ENCODE data around the gene VSTM4. TPM values are rescaled to one million over a fixed set of nuclear protein-coding genes. Genes with fewer than 3 reads are reported as not detected.

VSTM4 gene
- total RNA-seq, 3 donors from 2014 or later (not counting 1 experiment from before 2014, with no cell fraction given): 0.38 to 0.57 (median 0.45) TPM

DNA sequence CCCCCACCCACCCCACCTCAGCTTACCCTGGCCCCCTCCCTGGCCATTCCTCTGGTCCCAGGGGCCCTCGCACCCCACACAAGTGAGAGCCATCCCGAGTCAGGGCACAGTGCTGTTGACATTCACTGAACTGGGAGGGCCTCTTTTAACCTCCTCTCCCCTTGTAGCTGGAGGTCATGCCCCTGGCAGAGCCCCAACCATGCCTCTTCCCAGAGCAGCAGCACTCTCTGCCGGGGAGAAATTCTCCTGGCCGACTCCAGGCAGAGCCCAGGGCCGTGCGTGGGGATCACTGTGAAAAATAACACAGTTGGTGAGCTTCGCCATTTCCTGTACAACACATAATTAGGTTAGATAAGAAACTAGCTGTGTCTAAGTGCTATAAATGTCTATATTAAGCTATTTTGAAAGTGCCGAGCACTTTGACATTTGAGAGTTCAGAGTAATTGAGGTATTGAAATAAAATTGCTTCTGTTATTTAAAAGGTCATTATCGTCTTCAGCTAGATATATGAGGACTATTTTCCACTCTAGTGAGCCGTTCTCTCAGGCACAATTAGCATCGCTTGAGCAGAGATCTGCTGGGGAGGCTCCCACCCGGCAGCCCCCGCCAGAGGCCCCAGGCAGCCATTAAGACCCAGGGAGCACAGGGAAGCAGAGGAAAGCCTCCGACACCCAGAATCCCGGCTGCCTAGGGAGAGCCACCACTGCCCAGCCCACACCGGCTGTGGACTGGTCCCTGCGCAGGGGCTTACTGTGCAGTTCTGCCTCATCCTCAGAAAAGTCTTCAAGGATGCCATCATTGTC, 113.3 kb downstream of the VSTM4 start:
- no peaks in the 10 kb centered on the region for H3K9me3 ChIP-seq (ENCODE audit: control insufficient read depth, insufficient read depth, low read length)
- Mint-ChIP-seq H3K36me3 (no peaks in the 10 kb centered on the region), H3K4me3 (no peak overlapping the region), H3K27me3 (ENCODE audit: low read depth in 2 of 2) (peaks cover 0 to 3% of the 10 kb centered on the region in 2 donors), H3K9me3 (no peaks in the 10 kb centered on the region), H3K27ac (no peak overlapping the region), H3K4me1 (no peaks in the 10 kb centered on the region)
- no peaks in the 10 kb centered on the region for H3K36me3 ChIP-seq (ENCODE audit: control insufficient read depth, insufficient read depth, low read length)
- WGBS (ENCODE audit: insufficient coverage): 68% methylated on average over 16 of the region's 17 CpGs
- H3K4me3 ChIP-seq (ENCODE audit: low read length): no peak overlapping the region
- H3K27ac ChIP-seq (ENCODE audit: low read length): no peak overlapping the region
- H3K4me1 ChIP-seq (ENCODE audit: control insufficient read depth, insufficient read depth, low read length): no peaks in the 10 kb centered on the region
- TF ChIP-seq, protein P1, sequence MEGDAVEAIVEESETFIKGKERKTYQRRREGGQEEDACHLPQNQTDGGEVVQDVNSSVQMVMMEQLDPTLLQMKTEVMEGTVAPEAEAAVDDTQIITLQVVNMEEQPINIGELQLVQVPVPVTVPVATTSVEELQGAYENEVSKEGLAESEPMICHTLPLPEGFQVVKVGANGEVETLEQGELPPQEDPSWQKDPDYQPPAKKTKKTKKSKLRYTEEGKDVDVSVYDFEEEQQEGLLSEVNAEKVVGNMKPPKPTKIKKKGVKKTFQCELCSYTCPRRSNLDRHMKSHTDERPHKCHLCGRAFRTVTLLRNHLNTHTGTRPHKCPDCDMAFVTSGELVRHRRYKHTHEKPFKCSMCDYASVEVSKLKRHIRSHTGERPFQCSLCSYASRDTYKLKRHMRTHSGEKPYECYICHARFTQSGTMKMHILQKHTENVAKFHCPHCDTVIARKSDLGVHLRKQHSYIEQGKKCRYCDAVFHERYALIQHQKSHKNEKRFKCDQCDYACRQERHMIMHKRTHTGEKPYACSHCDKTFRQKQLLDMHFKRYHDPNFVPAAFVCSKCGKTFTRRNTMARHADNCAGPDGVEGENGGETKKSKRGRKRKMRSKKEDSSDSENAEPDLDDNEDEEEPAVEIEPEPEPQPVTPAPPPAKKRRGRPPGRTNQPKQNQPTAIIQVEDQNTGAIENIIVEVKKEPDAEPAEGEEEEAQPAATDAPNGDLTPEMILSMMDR (IDR thresholded peaks at IDR 0.05): no peak
- DNase-seq (no peak), ATAC-seq (no peak)
- intact Hi-C loops (cut with micrococcal nuclease): no loop called here
- H3K27me3 ChIP-seq (ENCODE audit: control insufficient read depth, insufficient read depth, low read length): no peaks in the 10 kb centered on the region

DNA sequence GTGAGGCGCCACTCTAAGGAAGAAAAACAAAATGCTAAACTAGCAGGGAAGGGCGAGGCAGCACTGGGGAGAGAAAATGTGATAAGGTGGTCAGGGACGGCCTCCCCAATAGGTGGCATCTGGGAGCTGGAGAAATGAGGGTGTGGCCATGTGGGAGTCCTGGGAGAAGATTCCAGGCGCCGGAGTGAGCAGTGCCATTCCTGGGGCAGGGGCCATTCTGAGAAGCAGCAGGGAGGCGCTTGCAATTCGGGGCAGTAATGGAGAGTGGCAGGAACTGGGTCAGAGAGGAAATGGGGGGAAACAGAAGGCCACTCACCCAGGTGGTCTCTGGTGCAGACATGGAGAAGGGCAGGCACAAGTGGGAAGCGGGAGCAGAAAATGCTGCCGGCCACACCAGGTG, 113.9 kb downstream of the VSTM4 start:
- H3K4me1 ChIP-seq (ENCODE audit: control insufficient read depth, insufficient read depth, low read length): no peaks in the 10 kb centered on the region
- no peak for DNase-seq
- no peaks in the 10 kb centered on the region for H3K27me3 ChIP-seq (ENCODE audit: control insufficient read depth, insufficient read depth, low read length)
- TF ChIP-seq, protein P1 (IDR thresholded peaks at IDR 0.05): no peak
- no peak overlapping the region for H3K4me3 ChIP-seq (ENCODE audit: low read length)
- H3K36me3 Mint-ChIP-seq: no peaks in the 10 kb centered on the region
- 92% methylated on average over 9 of the region's 9 CpGs for WGBS (ENCODE audit: insufficient coverage)
- H3K27ac Mint-ChIP-seq: no peak overlapping the region
- no peak overlapping the region for H3K4me3 Mint-ChIP-seq
- H3K27ac ChIP-seq (ENCODE audit: low read length): no peak overlapping the region
- ATAC-seq: no peak
- H3K9me3 Mint-ChIP-seq: no peaks in the 10 kb centered on the region
- intact Hi-C loops (cut with micrococcal nuclease): no loop called here
- H3K36me3 ChIP-seq (ENCODE audit: control insufficient read depth, insufficient read depth, low read length): no peaks in the 10 kb centered on the region
- no peaks in the 10 kb centered on the region for H3K9me3 ChIP-seq (ENCODE audit: control insufficient read depth, insufficient read depth, low read length)
- no peaks in the 10 kb centered on the region for H3K4me1 Mint-ChIP-seq
- H3K27me3 Mint-ChIP-seq (ENCODE audit: low read depth in 2 of 2): peaks cover 0 to 3% of the 10 kb centered on the region in 2 donors

- Mint-ChIP-seq H3K36me3 (no peaks in the 10 kb centered on the region), H3K4me3 (no peak overlapping the region)
Observed at GRCh38 chr10:49000437-49001398, 114.6 kb downstream of the VSTM4 start.

More at GRCh38 chr10:49000437-49001398, 114.6 kb downstream of the VSTM4 start:
- H3K4me3 ChIP-seq (ENCODE audit: low read length): no peak overlapping the region
- Mint-ChIP-seq H3K27me3 (ENCODE audit: low read depth in 2 of 2) (peaks cover 0 to 3% of the 10 kb centered on the region in 2 donors), H3K27ac (no peak overlapping the region), H3K4me1 (no peaks in the 10 kb centered on the region), H3K9me3 (no peaks in the 10 kb centered on the region)
- no peaks in the 10 kb centered on the region for H3K27me3 ChIP-seq (ENCODE audit: control insufficient read depth, insufficient read depth, low read length)
- ATAC-seq (no peak), DNase-seq (no peak)
- 89% methylated on average over 13 of the region's 13 CpGs for WGBS (ENCODE audit: insufficient coverage)
- no peaks in the 10 kb centered on the region for H3K4me1 ChIP-seq (ENCODE audit: control insufficient read depth, insufficient read depth, low read length)
- H3K36me3 ChIP-seq (ENCODE audit: control insufficient read depth, insufficient read depth, low read length): no peaks in the 10 kb centered on the region
- no peak overlapping the region for H3K27ac ChIP-seq (ENCODE audit: low read length)
- TF ChIP-seq, protein P1 (IDR thresholded peaks at IDR 0.05): no peak
- intact Hi-C loops (cut with micrococcal nuclease): no loop called here
- H3K9me3 ChIP-seq (ENCODE audit: control insufficient read depth, insufficient read depth, low read length): no peaks in the 10 kb centered on the region
